H1 (cell line): ENCODE measurements around the gene IKZF2. TPM values are rescaled to one million over a fixed set of nuclear protein-coding genes. Genes with fewer than 3 reads are reported as not detected.

ENCODE experiments used
- CTCF ChIA-PET: fragments of 300-600 bp; sonication (Branson Sonifier 250); formaldehyde crosslinking; loops from one replicate; lab custom pipeline; 2021; ENCODE audit not compliant: partially characterized antibody; lab: Charles Lee
- POLR2A ChIA-PET: fragments of 300-600 bp; sonication (Branson Sonifier 250); formaldehyde crosslinking; loops from one replicate; lab custom pipeline; 2021; ENCODE audit warnings: inconsistent platforms; ENCODE audit not compliant: partially characterized antibody; lab: Charles Lee
- DNase-seq, 2 experiments: peaks; one replicate each; pipeline versions ENCODE4 v3.0.0 to v3.0.0-alpha.2; 2010 to 2022; ENCODE audit warnings: low spot score in 2 of 2, low read depth in 1 of 2, mixed read lengths in 1 of 2
- FAIRE-seq: peaks from 2 replicates; lab custom pipeline; 2011; peaks lifted over from hg19 to GRCh38; lab: Jason Lieb, UNC
- H2AFZ ChIP-seq: 2 replicates; pipeline ENCODE4 v1.8.1; 2012; ENCODE audit warnings: low read length, inconsistent platforms
- H2AK5ac ChIP-seq: 2 replicates; pipeline ENCODE4 v1.6.1; 2013; ENCODE audit warnings: low read depth, low read length
- H2BK120ac ChIP-seq: replicated peaks from 2 replicates; pipeline ENCODE3; 2013; ENCODE audit warnings: low read depth, low read length, inconsistent platforms
- H2BK12ac ChIP-seq: 2 replicates; pipeline ENCODE4 v1.6.1; 2013; ENCODE audit warnings: low read depth, low read length
- H2BK15ac ChIP-seq: 2 replicates; pipeline ENCODE4 v1.6.1; 2013; ENCODE audit warnings: low read length
- H2BK20ac ChIP-seq: 2 replicates; pipeline ENCODE4 v1.6.1; 2013; ENCODE audit warnings: low read length
- H2BK5ac ChIP-seq: 2 replicates; pipeline ENCODE4 v1.6.1; 2013; ENCODE audit warnings: low read depth, low read length
- H3K14ac ChIP-seq: 2 replicates; pipeline ENCODE4 v1.6.1; 2013; ENCODE audit warnings: inconsistent platforms; ENCODE audit not compliant: insufficient read length
- H3K18ac ChIP-seq: 2 replicates; pipeline ENCODE4 v1.6.1; 2013; ENCODE audit warnings: low read length; ENCODE audit errors: extremely low read depth
- H3K23ac ChIP-seq: 2 replicates; pipeline ENCODE4 v1.6.1; 2013; ENCODE audit warnings: inconsistent platforms; ENCODE audit not compliant: insufficient read length
- H3K23me2 ChIP-seq: 2 replicates; pipeline ENCODE4 v1.6.1; 2013; ENCODE audit warnings: low read depth, low read length
- H3K27ac ChIP-seq: 2 replicates; pipeline ENCODE4 v1.6.1; 2011; ENCODE audit warnings: low read depth, low read length, inconsistent platforms
- H3K27me3 ChIP-seq, 4 experiments: replicated peaks in 1 of 4; 1 replicate in 1 of 4; 2 replicates in 3 of 4; pipeline versions ENCODE4 v1.6.1 to v1.8.1; 2011 to 2013; ENCODE audit warnings: low read length in 3 of 4, mild to moderate bottlenecking in 3 of 4, inconsistent platforms in 2 of 4, mixed read lengths in 2 of 4, moderate library complexity in 1 of 4; ENCODE audit not compliant: control insufficient read depth in 3 of 4, insufficient read depth in 3 of 4; ENCODE audit errors: extremely low read depth in 1 of 4
- H3K36me3 ChIP-seq, 4 experiments: 2 replicates each; pipeline versions ENCODE4 v1.6.1 to v1.8.1; 2011 to 2013; ENCODE audit warnings: mild to moderate bottlenecking in 4 of 4, low read length in 3 of 4, moderate library complexity in 2 of 4, control low read depth in 1 of 4, inconsistent platforms in 1 of 4; ENCODE audit not compliant: insufficient read depth in 4 of 4, control insufficient read depth in 2 of 4
- H3K4ac ChIP-seq: replicated peaks from 2 replicates; pipeline ENCODE3; 2013; ENCODE audit warnings: low read length, low read depth, mixed read lengths, inconsistent platforms; ENCODE audit not compliant: insufficient read length
- H3K4me1 ChIP-seq, 4 experiments: replicated peaks in 1 of 4; 1 replicate in 1 of 4; 2 replicates in 3 of 4; pipeline versions ENCODE4 v1.6.1 to v1.8.1; 2011 to 2013; ENCODE audit warnings: low read length in 3 of 4, inconsistent platforms in 2 of 4, mixed read lengths in 1 of 4; ENCODE audit not compliant: insufficient read depth in 4 of 4, control insufficient read depth in 3 of 4
- H3K4me2 ChIP-seq, 2 experiments: 2 replicates each; pipeline versions ENCODE4 v1.6.1 to v1.8.1; 2011 to 2013; ENCODE audit warnings: low read depth in 2 of 2, low read length in 2 of 2, control low read depth in 1 of 2, inconsistent platforms in 1 of 2, mild to moderate bottlenecking in 1 of 2; ENCODE audit not compliant: insufficient read depth in 1 of 2
- H3K4me3 ChIP-seq, 4 experiments: fragments of 200-600, 300-600 bp in 1 of 4; sonication (generic), shearing (Covaris generic), sonication (Bioruptor Twin) in 1 of 4; 2 replicates each; pipeline versions ENCODE4 v1.5.1 to v1.8.1; 2011 to 2016; ENCODE audit warnings: low read length in 4 of 4, low read depth in 3 of 4, control low read depth in 2 of 4, inconsistent platforms in 2 of 4, mild to moderate bottlenecking in 2 of 4, mixed read lengths in 1 of 4, moderate library complexity in 1 of 4; ENCODE audit not compliant: insufficient read depth in 2 of 4; ENCODE audit errors: extremely low read depth in 1 of 4
- H3K56ac ChIP-seq: replicated peaks from 2 replicates; pipeline ENCODE3; 2013; ENCODE audit warnings: low read depth, mild to moderate bottlenecking, mixed read lengths, low read length, inconsistent platforms; ENCODE audit not compliant: insufficient read length
- H3K79me1 ChIP-seq: 2 replicates; pipeline ENCODE4 v1.6.1; 2013; ENCODE audit warnings: low read depth, low read length, control low read depth
- H3K79me2 ChIP-seq, 2 experiments: 2 replicates each; pipeline versions ENCODE4 v1.6.1 to v1.8.1; 2012 to 2013; ENCODE audit warnings: low read length in 2 of 2, mild to moderate bottlenecking in 2 of 2, inconsistent platforms in 1 of 2; ENCODE audit not compliant: insufficient read depth in 2 of 2, control insufficient read depth in 1 of 2
- H3K9ac ChIP-seq, 4 experiments: replicated peaks in 1 of 4; 1 replicate in 1 of 4; 2 replicates in 3 of 4; pipeline versions ENCODE4 v1.6.1 to v1.8.1; 2011 to 2013; ENCODE audit warnings: low read depth in 3 of 4, low read length in 3 of 4, control low read depth in 2 of 4, mild to moderate bottlenecking in 2 of 4, moderate library complexity in 2 of 4, inconsistent platforms in 1 of 4; ENCODE audit errors: extremely low read depth in 1 of 4
- H3K9me3 ChIP-seq, 2 experiments: 2 replicates each; pipeline versions ENCODE4 v1.6.1 to v1.8.1; 2012 to 2013; ENCODE audit warnings: mild to moderate bottlenecking in 2 of 2, moderate library complexity in 2 of 2, control low read depth in 1 of 2, inconsistent platforms in 1 of 2, low read depth in 1 of 2, low read length in 1 of 2, mixed read lengths in 1 of 2; ENCODE audit not compliant: insufficient read depth in 2 of 2
- H4K20me1 ChIP-seq, 2 experiments: replicated peaks in 1 of 2; 2 replicates each; pipeline versions ENCODE3 to v1.8.1; 2011 to 2013; ENCODE audit warnings: inconsistent platforms in 2 of 2, low read length in 2 of 2, mild to moderate bottlenecking in 1 of 2; ENCODE audit not compliant: insufficient read depth in 2 of 2, control insufficient read depth in 1 of 2
- H4K5ac ChIP-seq: 2 replicates; pipeline ENCODE4 v1.6.1; 2013; ENCODE audit warnings: low read length, low read depth, mixed read lengths, inconsistent platforms; ENCODE audit not compliant: insufficient read length
- H4K8ac ChIP-seq: 2 replicates; pipeline ENCODE4 v1.8.0; 2013; ENCODE audit warnings: mild to moderate bottlenecking, moderate library complexity, low read length, inconsistent platforms; ENCODE audit not compliant: insufficient read depth; ENCODE audit errors: extremely low read depth
- H4K91ac ChIP-seq: replicated peaks from 2 replicates; pipeline ENCODE3; 2013; ENCODE audit warnings: low read length, mixed read lengths, inconsistent platforms; ENCODE audit not compliant: insufficient read length
- CBX8 ChIP-seq: fragments of 300-800, 300-1000 bp; sonication (generic); IDR thresholded peaks from 2 replicates; pipeline ENCODE4 v1.7.1; 2016; ENCODE audit warnings: low read depth, low read length, borderline replicate concordance
- CTBP2 ChIP-seq: IDR thresholded peaks from 2 replicates; pipeline ENCODE4 v1.7.0; 2011; ENCODE audit warnings: borderline replicate concordance, mild to moderate bottlenecking, moderate library complexity, mixed read lengths, low read length; ENCODE audit not compliant: insufficient read depth, insufficient read length
- GTF2F1 ChIP-seq: IDR thresholded peaks from 2 replicates; pipeline ENCODE4 v1.6.1; 2012; ENCODE audit warnings: low read depth, low read length, improper control_type of control experiment, borderline replicate concordance
- JUND ChIP-seq: IDR thresholded peaks from 2 replicates; pipeline ENCODE4 v1.6.1; 2011; ENCODE audit warnings: mild to moderate bottlenecking, improper control_type of control experiment, low read length
- POLR2AphosphoS5 ChIP-seq: IDR thresholded peaks from 2 replicates; pipeline ENCODE4 v1.6.1; 2011; ENCODE audit warnings: low read depth, low read length
- RXRA ChIP-seq: IDR thresholded peaks from 2 replicates; pipeline ENCODE4 v1.6.1; 2011; ENCODE audit warnings: low read depth, mild to moderate bottlenecking, low read length, moderate library complexity; ENCODE audit not compliant: insufficient read depth
- SAP30 ChIP-seq: fragments of 300-600 bp; sonication (generic); IDR thresholded peaks from 2 replicates; pipeline ENCODE4 v1.7.1; 2012; ENCODE audit warnings: low read length, moderate library complexity, mild to moderate bottlenecking, inconsistent platforms; ENCODE audit not compliant: insufficient read depth, insufficient replicate concordance
- SIRT6 ChIP-seq: IDR thresholded peaks from one replicate; pipeline ENCODE4 v1.7.1; 2012; ENCODE audit warnings: low read length, inconsistent platforms
- TAF1 ChIP-seq: IDR thresholded peaks from 2 replicates; pipeline ENCODE4 v1.6.1; 2011; ENCODE audit warnings: mild to moderate bottlenecking, low read depth, low read length
- YY1 ChIP-seq: IDR thresholded peaks from 2 replicates; pipeline ENCODE4 v1.6.1; 2011; ENCODE audit warnings: low read depth, mild to moderate bottlenecking, low read length
- WGBS, 2 experiments: shearing (Covaris generic) in 1 of 2; methylation state at CpG; one replicate each; pipeline versions ENCODE4 v1.1.6 to v1.1.7; 2013 to 2015; ENCODE audit warnings: low lambda C conversion rate in 2 of 2, mixed read lengths in 2 of 2, inconsistent platforms in 1 of 2, low coverage in 1 of 2, missing lambda C conversion rate in 1 of 2; ENCODE audit not compliant: insufficient replicate concordance in 2 of 2, insufficient coverage in 1 of 2, insufficient read length in 1 of 2; ENCODE audit errors: extremely low coverage in 1 of 2, missing lambda C conversion rate in 1 of 2; 5-methylcytosine and 5-hydroxymethylcytosine counted together
- polyA plus RNA-seq, 7 experiments: library from polyadenylated mRNA; depleted of rRNA in 3 of 7; stranded (reverse) in 5 of 7; unstranded in 2 of 7; fragments of >200 nt in 5 of 7; fragments of 200-250 nt in 2 of 7; gene quantifications; 1 replicate in 5 of 7; 2 replicates in 1 of 7; 4 replicates in 1 of 7; pipeline versions ENCODE4 v1.2.1 to v1.2.3, GENCODE V29; 2011 to 2013; ENCODE audit warnings: missing spikeins in 2 of 7, mixed read lengths in 2 of 7
- total RNA-seq: library from RNA; stranded (reverse); fragmentation: NEBNext Ultra II Directional; extraction: Animal tissue kit (Norgen Biotek cat#: 25700); gene quantifications from 2 replicates; pipeline ENCODE4 v1.2.1, GENCODE V29; 2021
- TF ChIP-seq, protein P1 (sequence below): IDR thresholded peaks from 2 replicates; pipeline ENCODE4 v1.6.1; 2011; ENCODE audit warnings: low read length, improper control_type of control experiment
- TF ChIP-seq, protein P2 (sequence below): IDR thresholded peaks from 2 replicates; pipeline ENCODE4 v1.6.1; 2012; ENCODE audit warnings: low read length, inconsistent platforms

Gene IKZF2
- total and polyA plus RNA-seq, 2 of the 8 experiments (the other 6 are each of a cell fraction or from before 2014, with no cell fraction given), result 1.7 to 4.4 TPM

DNA sequence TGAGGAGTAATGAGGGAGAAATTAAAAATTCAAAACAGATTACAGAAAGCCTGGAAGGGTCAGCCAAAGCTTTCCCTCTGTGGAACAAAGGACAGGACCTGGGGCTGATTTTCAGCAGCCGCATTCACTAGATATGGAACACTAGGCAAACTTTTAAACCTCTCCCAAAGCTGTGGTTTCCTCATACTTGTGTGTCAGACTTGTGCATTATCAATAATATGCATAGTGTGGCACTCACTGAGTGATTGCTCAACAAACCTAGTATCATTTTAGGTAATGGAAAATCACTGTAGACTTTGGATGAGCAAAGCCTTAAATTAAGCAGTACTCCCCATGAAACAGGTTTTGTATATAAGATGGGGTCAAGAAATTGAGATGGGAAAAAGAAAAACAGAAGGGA is 26.3 kb upstream of the IKZF2 start:
- no peaks in the 10 kb centered on the region for H3K79me2 ChIP-seq
- H2BK20ac ChIP-seq, result no peak overlapping the region
- no peak overlapping the region for H3K4me2 ChIP-seq
- H3K79me1 ChIP-seq, result no peaks in the 10 kb centered on the region
- no peaks in the 10 kb centered on the region for H4K20me1 ChIP-seq
- no peak overlapping the region for H3K14ac ChIP-seq
- no peak overlapping the region for H3K27ac ChIP-seq
- no peak overlapping the region for H3K4me3 ChIP-seq
- no peak overlapping the region for H4K5ac ChIP-seq
- H2BK12ac ChIP-seq, result no peak overlapping the region
- H3K9ac ChIP-seq, result no peak overlapping the region
- no peak for DNase-seq
- no peak overlapping the region for H2AFZ ChIP-seq
- WGBS, 2 experiments, result 92% methylated on average over 1 of the region's 1 CpG; no CpG with 5 or more reads in 1 of the 2 experiments
- H4K91ac ChIP-seq, result no peak overlapping the region
- H3K23ac ChIP-seq, result no peak overlapping the region
- H3K9me3 ChIP-seq, result no peaks in the 10 kb centered on the region
- ChIA-PET POLR2A (no interaction called here), CTCF (no interaction called here)
- H2AK5ac ChIP-seq, result no peak overlapping the region
- no peak overlapping the region for H2BK15ac ChIP-seq
- peaks cover 0 to 1% (median 0%) of the 10 kb centered on the region in 4 experiments; a peak in 1 of 7 replicates for H3K27me3 ChIP-seq
- no peak overlapping the region for H3K4ac ChIP-seq
- H3K36me3 ChIP-seq, result no peaks in the 10 kb centered on the region
- H3K18ac ChIP-seq, result no peak overlapping the region
- H3K23me2 ChIP-seq, result no peaks in the 10 kb centered on the region
- no peak for FAIRE-seq
- H3K4me1 ChIP-seq, result peaks cover 0 to 13% (median 0%) of the 10 kb centered on the region in 4 experiments; a peak in 2 of 7 replicates
- H4K8ac ChIP-seq, result no peak overlapping the region
- H2BK120ac ChIP-seq, result no peak overlapping the region
- no peak overlapping the region for H2BK5ac ChIP-seq
- H3K56ac ChIP-seq, result no peak overlapping the region
- TF ChIP-seq, protein P1, sequence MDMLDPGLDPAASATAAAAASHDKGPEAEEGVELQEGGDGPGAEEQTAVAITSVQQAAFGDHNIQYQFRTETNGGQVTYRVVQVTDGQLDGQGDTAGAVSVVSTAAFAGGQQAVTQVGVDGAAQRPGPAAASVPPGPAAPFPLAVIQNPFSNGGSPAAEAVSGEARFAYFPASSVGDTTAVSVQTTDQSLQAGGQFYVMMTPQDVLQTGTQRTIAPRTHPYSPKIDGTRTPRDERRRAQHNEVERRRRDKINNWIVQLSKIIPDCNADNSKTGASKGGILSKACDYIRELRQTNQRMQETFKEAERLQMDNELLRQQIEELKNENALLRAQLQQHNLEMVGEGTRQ, result no peak
- TF ChIP-seq CTBP2, result no peak
- no peak for TF ChIP-seq RXRA
- no peak for TF ChIP-seq SIRT6
- TF ChIP-seq POLR2AphosphoS5, result no peak
- TF ChIP-seq TAF1, result no peak
- no peak for TF ChIP-seq SAP30
- TF ChIP-seq JUND, result no peak
- no peak for TF ChIP-seq GTF2F1
- TF ChIP-seq YY1, result no peak
- no peak for TF ChIP-seq CBX8
- TF ChIP-seq, protein P2, sequence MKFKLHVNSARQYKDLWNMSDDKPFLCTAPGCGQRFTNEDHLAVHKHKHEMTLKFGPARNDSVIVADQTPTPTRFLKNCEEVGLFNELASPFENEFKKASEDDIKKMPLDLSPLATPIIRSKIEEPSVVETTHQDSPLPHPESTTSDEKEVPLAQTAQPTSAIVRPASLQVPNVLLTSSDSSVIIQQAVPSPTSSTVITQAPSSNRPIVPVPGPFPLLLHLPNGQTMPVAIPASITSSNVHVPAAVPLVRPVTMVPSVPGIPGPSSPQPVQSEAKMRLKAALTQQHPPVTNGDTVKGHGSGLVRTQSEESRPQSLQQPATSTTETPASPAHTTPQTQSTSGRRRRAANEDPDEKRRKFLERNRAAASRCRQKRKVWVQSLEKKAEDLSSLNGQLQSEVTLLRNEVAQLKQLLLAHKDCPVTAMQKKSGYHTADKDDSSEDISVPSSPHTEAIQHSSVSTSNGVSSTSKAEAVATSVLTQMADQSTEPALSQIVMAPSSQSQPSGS, result no peak
